ENCODE results near the gene SOX3.

DNA sequence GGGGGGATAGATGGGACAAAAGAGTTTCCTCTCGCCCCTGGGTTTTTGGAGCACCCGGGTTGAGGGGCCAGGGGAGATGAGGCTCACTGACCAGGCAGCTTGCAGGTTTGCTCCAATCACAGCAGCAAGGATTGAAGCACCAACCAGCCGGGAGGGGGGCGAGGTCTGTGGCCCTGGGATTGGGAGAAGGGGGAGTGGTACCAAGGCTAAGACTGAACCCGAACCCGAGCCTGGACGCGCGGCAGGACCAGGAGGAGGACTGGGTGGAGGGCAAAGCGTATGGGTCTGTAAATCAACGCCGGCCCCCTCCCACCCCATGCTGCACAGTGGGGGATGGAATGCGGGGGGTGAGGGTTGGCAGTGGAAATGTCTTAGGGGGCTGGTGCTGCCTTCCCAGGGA, 3.5 kb downstream of the SOX3 start:
- TF ChIP-seq BACH1 (tag; IDR thresholded peaks at IDR 0.05) (no peak), NFIX (CRISPR knock-in tag; IDR thresholded peaks at IDR 0.05; ENCODE audit: low read depth) (no peak), PTRF (tag; IDR thresholded peaks at IDR 0.05) (no peak), HNRNPK (IDR thresholded peaks at IDR 0.05; ENCODE audit: low read depth, low read length, poor library complexity, severe bottlenecking) (no peak), MYC (IDR thresholded peaks at IDR 0.05; ENCODE audit: low read depth, low read length) (no peak), MYC (CRISPR knock-in tag; IDR thresholded peaks at IDR 0.05; ENCODE audit: borderline replicate concordance, low read depth) (no peak), ZNF274 (IDR thresholded peaks at IDR 0.05; ENCODE audit: borderline replicate concordance, low read depth, low read length) (no peak), ZKSCAN1 (IDR thresholded peaks at IDR 0.05; ENCODE audit: low read depth, low read length) (no peak), POLR2A (conservative IDR thresholded peaks at IDR 0.05) (no peak), MYNN (IDR thresholded peaks at IDR 0.05) (no peak), MYNN (CRISPR knock-in tag; IDR thresholded peaks at IDR 0.05) (no peak), YY1 (IDR thresholded peaks at IDR 0.05; ENCODE audit: borderline replicate concordance in 1 of 3, control insufficient read depth in 1 of 3, extremely low read depth in 1 of 3, insufficient read depth in 3 of 3, insufficient read length in 1 of 3, insufficient replicate concordance in 2 of 3, low read depth in 1 of 3, low read length in 2 of 3) (no peak)
- TF ChIP-seq, protein P1, sequence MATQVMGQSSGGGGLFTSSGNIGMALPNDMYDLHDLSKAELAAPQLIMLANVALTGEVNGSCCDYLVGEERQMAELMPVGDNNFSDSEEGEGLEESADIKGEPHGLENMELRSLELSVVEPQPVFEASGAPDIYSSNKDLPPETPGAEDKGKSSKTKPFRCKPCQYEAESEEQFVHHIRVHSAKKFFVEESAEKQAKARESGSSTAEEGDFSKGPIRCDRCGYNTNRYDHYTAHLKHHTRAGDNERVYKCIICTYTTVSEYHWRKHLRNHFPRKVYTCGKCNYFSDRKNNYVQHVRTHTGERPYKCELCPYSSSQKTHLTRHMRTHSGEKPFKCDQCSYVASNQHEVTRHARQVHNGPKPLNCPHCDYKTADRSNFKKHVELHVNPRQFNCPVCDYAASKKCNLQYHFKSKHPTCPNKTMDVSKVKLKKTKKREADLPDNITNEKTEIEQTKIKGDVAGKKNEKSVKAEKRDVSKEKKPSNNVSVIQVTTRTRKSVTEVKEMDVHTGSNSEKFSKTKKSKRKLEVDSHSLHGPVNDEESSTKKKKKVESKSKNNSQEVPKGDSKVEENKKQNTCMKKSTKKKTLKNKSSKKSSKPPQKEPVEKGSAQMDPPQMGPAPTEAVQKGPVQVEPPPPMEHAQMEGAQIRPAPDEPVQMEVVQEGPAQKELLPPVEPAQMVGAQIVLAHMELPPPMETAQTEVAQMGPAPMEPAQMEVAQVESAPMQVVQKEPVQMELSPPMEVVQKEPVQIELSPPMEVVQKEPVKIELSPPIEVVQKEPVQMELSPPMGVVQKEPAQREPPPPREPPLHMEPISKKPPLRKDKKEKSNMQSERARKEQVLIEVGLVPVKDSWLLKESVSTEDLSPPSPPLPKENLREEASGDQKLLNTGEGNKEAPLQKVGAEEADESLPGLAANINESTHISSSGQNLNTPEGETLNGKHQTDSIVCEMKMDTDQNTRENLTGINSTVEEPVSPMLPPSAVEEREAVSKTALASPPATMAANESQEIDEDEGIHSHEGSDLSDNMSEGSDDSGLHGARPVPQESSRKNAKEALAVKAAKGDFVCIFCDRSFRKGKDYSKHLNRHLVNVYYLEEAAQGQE (IDR thresholded peaks at IDR 0.05; ENCODE audit: borderline replicate concordance): no peak
- TF ChIP-seq, protein P1 (CRISPR knock-in tag; IDR thresholded peaks at IDR 0.05; ENCODE audit: low read depth): no peak
